HG02642 (cell line): ENCODE results near the gene ABHD16A.

Experiments
- ATAC-seq: cut with Tn5 transposase; IDR thresholded peaks from one replicate; pipeline ENCODE4 v1.9.1; 2021; ENCODE audit warnings: mild to moderate bottlenecking; ENCODE audit not compliant: unreplicated experiment, poor library complexity

ABHD16A gene

GRCh38 chr6:31733734-31734133 lies 30.6 kb upstream of the ABHD16A start:
- ATAC-seq, result no peak

- ATAC-seq, result no peak
These were observed 28.9 kb upstream of the ABHD16A start for GRCh38 chr6:31732029-31732428.

- no peak for ATAC-seq
These were observed 27.5 kb upstream of the ABHD16A start for GRCh38 chr6:31730631-31731086.

GRCh38 chr6:31729979-31730630 lies 27.0 kb upstream of the ABHD16A start:
- ATAC-seq, result peak; percentile 42

GRCh38 chr6:31729515-31729978 lies 26.4 kb upstream of the ABHD16A start:
- peak; percentile 42 for ATAC-seq

GRCh38 chr6:31728767-31729514 lies 25.8 kb upstream of the ABHD16A start, which contains the start of gene DDAH2:
DDAH2 (minus strand) TSS chr6:31729299; CDS start chr6:31729161, 138 bp downstream.
- no peak for ATAC-seq

- ATAC-seq, result no peak
These were observed 24.9 kb upstream of the ABHD16A start for GRCh38 chr6:31727717-31728671.

GRCh38 chr6:31727034-31727716 lies 24.1 kb upstream of the ABHD16A start:
- ATAC-seq, result no peak

- ATAC-seq, result no peak
These were observed 22.6 kb upstream of the ABHD16A start for GRCh38 chr6:31725502-31726350.

- ATAC-seq, result no peak
These were observed 21.0 kb upstream of the ABHD16A start for GRCh38 chr6:31723980-31724691.

- no peak for ATAC-seq
These were observed 20.3 kb upstream of the ABHD16A start, which contains the start of gene MPIG6B for GRCh38 chr6:31723245-31723979. MPIG6B (plus strand) TSS chr6:31723373; CDS start chr6:31723384, 11 bp downstream.

- ATAC-seq, result no peak
These were observed 19.0 kb upstream of the ABHD16A start for GRCh38 chr6:31722173-31722572.

GRCh38 chr6:31721351-31722020 lies 18.4 kb upstream of the ABHD16A start, which contains the start of gene LY6G6C:
LY6G6C (minus strand) TSS chr6:31721746; CDS start chr6:31721679, 67 bp downstream.
- no peak for ATAC-seq

- ATAC-seq, result no peak
These were observed 17.2 kb upstream of the ABHD16A start for GRCh38 chr6:31720196-31720770.

- no peak for ATAC-seq
These were observed 15.9 kb upstream of the ABHD16A start for GRCh38 chr6:31719001-31719400.

- no peak for ATAC-seq
These were observed 15.1 kb upstream of the ABHD16A start for GRCh38 chr6:31718265-31718664.
